T follicular helper cell (primary cell): Measurements from ENCODE around the gene SELENON.

Experiments
- DNase-seq: peaks from one replicate; pipeline ENCODE4 v3.0.0-alpha.2; 2020; ENCODE audit warnings: low read depth

SELENON gene

GRCh38 chr1:25864434-25864833 lies 64.4 kb downstream of the SELENON start:
- DNase-seq, result no peak

- no peak for DNase-seq
Observed at GRCh38 chr1:25866288-25866687, 66.3 kb downstream of the SELENON start.

DNA sequence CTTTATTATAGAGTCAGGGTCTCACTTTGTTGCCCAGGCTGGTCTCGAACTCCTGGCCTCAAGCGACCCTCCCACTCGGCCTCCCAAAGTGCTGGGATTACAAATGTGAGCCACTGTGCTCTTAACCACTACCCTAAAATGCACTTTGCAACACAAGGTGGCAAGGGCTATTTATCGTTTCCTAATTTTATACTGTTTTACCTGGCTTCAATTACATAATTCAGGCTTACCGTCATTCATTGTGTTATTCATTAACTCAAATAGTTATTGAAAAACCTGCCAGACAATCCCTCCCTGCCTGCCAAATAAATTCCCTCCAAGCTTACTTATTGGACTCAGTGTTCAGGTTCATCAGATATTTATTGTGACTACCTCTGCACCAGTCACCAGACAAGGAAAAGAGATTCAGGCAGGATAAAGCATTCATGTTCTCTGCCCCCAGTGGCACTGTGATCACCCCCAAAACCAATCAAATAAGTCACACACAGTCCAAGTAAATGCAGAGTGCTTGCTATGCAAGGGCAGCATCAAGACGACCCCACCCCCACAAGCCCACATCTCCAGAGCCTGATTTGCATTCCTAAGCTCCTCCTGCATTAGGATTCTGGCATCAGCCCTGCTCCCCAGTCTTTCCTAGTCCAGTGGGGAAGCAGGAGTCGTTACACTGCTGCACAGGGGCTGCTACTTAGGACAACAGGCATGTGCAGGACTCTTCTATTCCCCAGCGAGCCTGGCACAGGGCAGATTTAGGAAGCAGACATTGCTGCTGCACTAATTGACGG lies 67.4 kb downstream of the SELENON start:
- no peak for DNase-seq
